ENCODE measurements around the gene PPP6R2. TPM values are rescaled to one million over a fixed set of nuclear protein-coding genes. Genes with fewer than 3 reads are reported as not detected.

Gene PPP6R2
- total RNA-seq, 5 donors from 2014 or later (not counting 1 experiment from before 2014, with no cell fraction given), result 71.2 to 105 (median 96.8) TPM

GRCh38 chr22:50463188-50463900 is 120.2 kb downstream of the PPP6R2 start:
- peaks cover 36% of the 10 kb centered on the region for H3K36me3 Mint-ChIP-seq
- no peaks in the 10 kb centered on the region for H3K9me3 Mint-ChIP-seq
- H3K4me1 ChIP-seq (ENCODE audit: control insufficient read depth in 1 of 2, extremely low read depth in 1 of 2, insufficient read depth in 2 of 2, low read length in 2 of 2), result peaks cover 4 to 26% of the 10 kb centered on the region in 2 experiments
- no peak overlapping the region for H3K4me3 Mint-ChIP-seq
- peaks cover 21 to 95% of the 10 kb centered on the region in 2 donors for H3K36me3 ChIP-seq (ENCODE audit: control insufficient read depth in 2 of 2, extremely low read depth in 1 of 2, insufficient read depth in 1 of 2, low read length in 1 of 2)
- H3K27ac Mint-ChIP-seq, result peak overlapping the region in 1 of 2 donors; percentile 48
- ATAC-seq (replicated peaks in 1 of 4), result no peak
- no peaks in the 10 kb centered on the region for H3K27me3 Mint-ChIP-seq
- no peaks in the 10 kb centered on the region for H3K27me3 ChIP-seq (replicated peaks in 1 of 2; ENCODE audit: control insufficient read depth in 2 of 2, extremely low read depth in 1 of 2, insufficient read depth in 2 of 2, low read length in 1 of 2)
- CTCF ChIA-PET, result no interaction called here
- peaks cover 10 to 13% (median 10%) of the 10 kb centered on the region in 3 donors for H3K4me1 Mint-ChIP-seq
- no peaks in the 10 kb centered on the region for H3K9me3 ChIP-seq
- WGBS (ENCODE audit: insufficient coverage), result 97% methylated on average over 26 of the region's 28 CpGs
- H3K27ac ChIP-seq (ENCODE audit: low read length), result no peak overlapping the region
- no peak overlapping the region for H3K4me3 ChIP-seq (ENCODE audit: control insufficient read depth in 1 of 2, extremely low read depth in 1 of 2, low read length in 1 of 2)
- no peak for DNase-seq
- POLR2A ChIA-PET, result no interaction called here

GRCh38 chr22:50464451-50464850 is 121.3 kb downstream of the PPP6R2 start:
- ChIA-PET CTCF (no interaction called here), POLR2A (no interaction called here)
- Histone ChIP-seq H3K27ac (ENCODE audit: low read length) (no peak overlapping the region), H3K4me3 (ENCODE audit: control insufficient read depth in 1 of 2, extremely low read depth in 1 of 2, low read length in 1 of 2) (no peak overlapping the region), H3K27me3 (replicated peaks in 1 of 2; ENCODE audit: control insufficient read depth in 2 of 2, extremely low read depth in 1 of 2, insufficient read depth in 2 of 2, low read length in 1 of 2) (no peaks in the 10 kb centered on the region), H3K36me3 (ENCODE audit: control insufficient read depth in 2 of 2, extremely low read depth in 1 of 2, insufficient read depth in 1 of 2, low read length in 1 of 2) (peaks cover 17 to 85% of the 10 kb centered on the region in 2 donors), H3K9me3 (no peaks in the 10 kb centered on the region), H3K4me1 (ENCODE audit: control insufficient read depth in 1 of 2, extremely low read depth in 1 of 2, insufficient read depth in 2 of 2, low read length in 2 of 2) (peaks cover 8 to 38% of the 10 kb centered on the region in 2 experiments)
- WGBS (ENCODE audit: insufficient coverage), result 96% methylated on average over 15 of the region's 24 CpGs
- DNase-seq (no peak), ATAC-seq (replicated peaks in 1 of 4) (no peak)
- Mint-ChIP-seq H3K27me3 (no peaks in the 10 kb centered on the region), H3K36me3 (peaks cover 31% of the 10 kb centered on the region), H3K27ac (no peak overlapping the region), H3K4me1 (peaks cover 21 to 24% (median 21%) of the 10 kb centered on the region in 3 donors), H3K9me3 (no peaks in the 10 kb centered on the region), H3K4me3 (no peak overlapping the region)

GRCh38 chr22:50465066-50465930 is 122.2 kb downstream of the PPP6R2 start:
- ChIA-PET POLR2A (no interaction called here), CTCF (no interaction called here)
- no peak overlapping the region for H3K4me3 ChIP-seq (ENCODE audit: control insufficient read depth in 1 of 2, extremely low read depth in 1 of 2, low read length in 1 of 2)
- WGBS (ENCODE audit: insufficient coverage), result 96% methylated on average over 25 of the region's 30 CpGs
- ATAC-seq (replicated peaks in 1 of 4) (no peak), DNase-seq (no peak)
- no peak overlapping the region for H3K4me3 Mint-ChIP-seq
- H3K27me3 ChIP-seq (replicated peaks in 1 of 2; ENCODE audit: control insufficient read depth in 2 of 2, extremely low read depth in 1 of 2, insufficient read depth in 2 of 2, low read length in 1 of 2), result no peaks in the 10 kb centered on the region
- no peak overlapping the region for H3K27ac ChIP-seq (ENCODE audit: low read length)
- no peaks in the 10 kb centered on the region for H3K9me3 ChIP-seq
- peaks cover 10 to 46% of the 10 kb centered on the region in 2 experiments for H3K4me1 ChIP-seq (ENCODE audit: control insufficient read depth in 1 of 2, extremely low read depth in 1 of 2, insufficient read depth in 2 of 2, low read length in 2 of 2)
- H3K27ac Mint-ChIP-seq, result no peak overlapping the region
- no peaks in the 10 kb centered on the region for H3K9me3 Mint-ChIP-seq
- peaks cover 26 to 30% (median 28%) of the 10 kb centered on the region in 3 donors for H3K4me1 Mint-ChIP-seq
- no peaks in the 10 kb centered on the region for H3K27me3 Mint-ChIP-seq
- H3K36me3 ChIP-seq (ENCODE audit: control insufficient read depth in 2 of 2, extremely low read depth in 1 of 2, insufficient read depth in 1 of 2, low read length in 1 of 2), result peaks cover 10 to 77% of the 10 kb centered on the region in 2 donors
- peaks cover 28% of the 10 kb centered on the region for H3K36me3 Mint-ChIP-seq

- Mint-ChIP-seq H3K4me1 (peaks cover 45 to 50% (median 49%) of the 10 kb centered on the region in 3 donors), H3K36me3 (peaks cover 20% of the 10 kb centered on the region), H3K9me3 (no peaks in the 10 kb centered on the region), H3K27me3 (no peaks in the 10 kb centered on the region), H3K4me3 (peak overlapping the region in 1 of 3 donors; percentile 39), H3K27ac (peak overlapping the region; percentile 41 to 97)
- peaks cover 6 to 56% of the 10 kb centered on the region in 2 donors for H3K36me3 ChIP-seq (ENCODE audit: control insufficient read depth in 2 of 2, extremely low read depth in 1 of 2, insufficient read depth in 1 of 2, low read length in 1 of 2)
- ChIA-PET CTCF (no interaction called here), POLR2A (no interaction called here)
- H3K9me3 ChIP-seq, result no peaks in the 10 kb centered on the region
- WGBS (ENCODE audit: insufficient coverage), result 85% methylated on average over 9 of the region's 24 CpGs
- H3K27me3 ChIP-seq (replicated peaks in 1 of 2; ENCODE audit: control insufficient read depth in 2 of 2, extremely low read depth in 1 of 2, insufficient read depth in 2 of 2, low read length in 1 of 2), result no peaks in the 10 kb centered on the region
- no peak for ATAC-seq (replicated peaks in 1 of 4)
- H3K4me3 ChIP-seq (ENCODE audit: control insufficient read depth in 1 of 2, extremely low read depth in 1 of 2, low read length in 1 of 2), result no peak overlapping the region
- H3K4me1 ChIP-seq (ENCODE audit: control insufficient read depth in 1 of 2, extremely low read depth in 1 of 2, insufficient read depth in 2 of 2, low read length in 2 of 2), result peaks cover 30 to 66% of the 10 kb centered on the region in 2 experiments
- no peak overlapping the region for H3K27ac ChIP-seq (ENCODE audit: low read length)
- no peak for DNase-seq
These were observed 124.2 kb downstream of the PPP6R2 start for GRCh38 chr22:50467341-50467740.

- 81% methylated on average over 19 of the region's 22 CpGs for WGBS (ENCODE audit: insufficient coverage)
- peaks cover 51 to 56% (median 55%) of the 10 kb centered on the region in 3 donors for H3K4me1 Mint-ChIP-seq
These were observed 124.8 kb downstream of the PPP6R2 start for GRCh38 chr22:50467773-50468440.

GRCh38 chr22:50468626-50469025 is 125.5 kb downstream of the PPP6R2 start:
- CTCF ChIA-PET, result interaction anchor here (0.8 to 1.0 kb wide), 2 partner anchors 29 to 39 kb away, joined by 3 read pairs; partner anchors contain the start of genes LMF2 (in 1 of the 2) and NCAPH2 (in 1 of the 2)
- Mint-ChIP-seq H3K27ac (peak overlapping the region; percentile 97 to 98), H3K36me3 (peaks cover 20% of the 10 kb centered on the region), H3K9me3 (no peaks in the 10 kb centered on the region), H3K4me1 (peaks cover 58 to 63% (median 62%) of the 10 kb centered on the region in 3 donors), H3K27me3 (no peaks in the 10 kb centered on the region), H3K4me3 (peak overlapping the region; percentile 72 to 91 (median 75))
- H3K4me1 ChIP-seq (ENCODE audit: control insufficient read depth in 1 of 2, extremely low read depth in 1 of 2, insufficient read depth in 2 of 2, low read length in 2 of 2), result peaks cover 42 to 79% of the 10 kb centered on the region in 2 experiments
- no peak for ATAC-seq (replicated peaks in 1 of 4)
- H3K27ac ChIP-seq (ENCODE audit: low read length), result peak overlapping the region; percentile 82
- H3K36me3 ChIP-seq (ENCODE audit: control insufficient read depth in 2 of 2, extremely low read depth in 1 of 2, insufficient read depth in 1 of 2, low read length in 1 of 2), result peaks cover 3 to 43% of the 10 kb centered on the region in 2 donors
- DNase-seq, result no peak
- peak overlapping the region; percentile 44 to 69 for H3K4me3 ChIP-seq (ENCODE audit: control insufficient read depth in 1 of 2, extremely low read depth in 1 of 2, low read length in 1 of 2)
- WGBS (ENCODE audit: insufficient coverage), result 90% methylated on average over 4 of the region's 8 CpGs
- H3K27me3 ChIP-seq (replicated peaks in 1 of 2; ENCODE audit: control insufficient read depth in 2 of 2, extremely low read depth in 1 of 2, insufficient read depth in 2 of 2, low read length in 1 of 2), result no peaks in the 10 kb centered on the region
- POLR2A ChIA-PET, result no interaction called here
- no peaks in the 10 kb centered on the region for H3K9me3 ChIP-seq

More at GRCh38 chr22:50467773-50468440, 124.8 kb downstream of the PPP6R2 start:
- ChIA-PET CTCF (interaction anchor here in 1 of 2 donors (1.0 kb wide), 1 partner anchor 30 kb away, joined by 3 read pairs; no protein-coding TSS in a partner anchor), POLR2A (interaction anchor here in 1 of 2 donors (0.7 kb wide), 1 partner anchor 22 kb away, joined by 3 read pairs; no protein-coding TSS in a partner anchor)
- Mint-ChIP-seq H3K9me3 (no peaks in the 10 kb centered on the region), H3K4me3 (peak overlapping the region in 2 of 3 donors; percentile 21 to 91), H3K27me3 (no peaks in the 10 kb centered on the region), H3K36me3 (peaks cover 19% of the 10 kb centered on the region), H3K27ac (peak overlapping the region; percentile 97 to 98)
- no peak overlapping the region for H3K4me3 ChIP-seq (ENCODE audit: control insufficient read depth in 1 of 2, extremely low read depth in 1 of 2, low read length in 1 of 2)
- H3K9me3 ChIP-seq, result no peaks in the 10 kb centered on the region
- H3K27ac ChIP-seq (ENCODE audit: low read length), result peak overlapping the region; percentile 82
- peaks cover 36 to 72% of the 10 kb centered on the region in 2 experiments for H3K4me1 ChIP-seq (ENCODE audit: control insufficient read depth in 1 of 2, extremely low read depth in 1 of 2, insufficient read depth in 2 of 2, low read length in 2 of 2)
- DNase-seq (no peak), ATAC-seq (replicated peaks in 1 of 4) (no peak)
- no peaks in the 10 kb centered on the region for H3K27me3 ChIP-seq (replicated peaks in 1 of 2; ENCODE audit: control insufficient read depth in 2 of 2, extremely low read depth in 1 of 2, insufficient read depth in 2 of 2, low read length in 1 of 2)
- peaks cover 3 to 51% of the 10 kb centered on the region in 2 donors for H3K36me3 ChIP-seq (ENCODE audit: control insufficient read depth in 2 of 2, extremely low read depth in 1 of 2, insufficient read depth in 1 of 2, low read length in 1 of 2)

Measured in T-cell (primary cell).